HepG2 (cell line): Measurements from ENCODE around the gene DNAJC21. TPM values are rescaled to one million over a fixed set of nuclear protein-coding genes. Genes with fewer than 3 reads are reported as not detected.
A peak's percentile ranks its signal among the peaks of the same experiment; 100 is the strongest.

Experiments used
- DMTF1 ChIP-seq: sonication (generic); formaldehyde crosslinking; IDR thresholded peaks from 2 replicates; pipeline ENCODE4 v1.4.0; 2020; ENCODE audit warnings: mild to moderate bottlenecking, missing genetic modification reagents
- EED ChIP-seq: sonication (generic); formaldehyde crosslinking; IDR thresholded peaks from 2 replicates; pipeline ENCODE4 v1.5.0; 2020; ENCODE audit warnings: mild to moderate bottlenecking, missing genetic modification reagents
- KDM5B ChIP-seq: sonication (generic); formaldehyde crosslinking; IDR thresholded peaks from 2 replicates; pipeline ENCODE4 v1.4.0; 2020; ENCODE audit warnings: missing genetic modification reagents, mild to moderate bottlenecking, borderline replicate concordance
- LCORL ChIP-seq, 2 experiments: fragments of 450-650 bp in 1 of 2; sonication (generic) in 1 of 2; formaldehyde crosslinking in 1 of 2; IDR thresholded peaks; 2 replicates each; pipeline versions ENCODE4 v1.5.0 to v1.6.1; 2017 to 2020; ENCODE audit warnings: antibody characterized with exemption in 1 of 2, missing genetic modification reagents in 1 of 2
- MIER3 ChIP-seq: IDR thresholded peaks from 2 replicates; pipeline ENCODE4 v1.6.1; 2016; ENCODE audit warnings: missing compliant biosample characterization, borderline replicate concordance
- NR2F2 ChIP-seq: IDR thresholded peaks from 2 replicates; pipeline ENCODE4 v1.6.1; 2012; ENCODE audit warnings: low read depth, inconsistent platforms, borderline replicate concordance
- PHF8 ChIP-seq: sonication (generic); formaldehyde crosslinking; IDR thresholded peaks from 2 replicates; pipeline ENCODE4 v1.5.0; 2020; ENCODE audit warnings: missing genetic modification reagents
- ZFP91 ChIP-seq: sonication (generic); formaldehyde crosslinking; IDR thresholded peaks from 2 replicates; pipeline ENCODE4 v1.9.0; 2022; ENCODE audit warnings: missing genetic modification reagents, mild to moderate bottlenecking, borderline replicate concordance
- ZNF12 ChIP-seq: sonication (generic); formaldehyde crosslinking; IDR thresholded peaks from 2 replicates; pipeline ENCODE4 v1.5.0; 2020; ENCODE audit warnings: missing genetic modification reagents
- ZNF44 ChIP-seq: sonication (generic); formaldehyde crosslinking; IDR thresholded peaks from 2 replicates; pipeline ENCODE4 v1.5.1; 2020; ENCODE audit warnings: mild to moderate bottlenecking, missing genetic modification reagents
- ZNF441 ChIP-seq: sonication (generic); formaldehyde crosslinking; IDR thresholded peaks from 2 replicates; pipeline ENCODE4 v1.7.0; 2021; ENCODE audit warnings: missing genetic modification reagents, borderline replicate concordance
- ZNF678 ChIP-seq: sonication (generic); formaldehyde crosslinking; IDR thresholded peaks from 2 replicates; pipeline ENCODE4 v1.4.0; 2020; ENCODE audit warnings: mild to moderate bottlenecking, missing genetic modification reagents
- polyA plus RNA-seq, 8 experiments: library from polyadenylated mRNA; depleted of rRNA in 3 of 8; stranded (reverse) in 7 of 8; unstranded in 1 of 8; fragments of >200 nt; fragmentation: Illumina TruSeq in 4 of 8; extraction: Trizol in 4 of 8; gene quantifications; 2 replicates each; pipeline versions ENCODE4 v1.2.1 to v1.2.3, GENCODE V29; 2011 to 2016; ENCODE audit warnings: low read depth in 4 of 8, missing spikeins in 1 of 8, mixed read lengths in 1 of 8; ENCODE audit not compliant: insufficient read depth in 1 of 8
- total RNA-seq, 5 experiments: library from RNA; depleted of rRNA; stranded (reverse); fragments of >200 nt; fragmentation: Illumina TruSeq; extraction: Trizol; gene quantifications; 2 replicates each; pipeline ENCODE4 v1.2.3, GENCODE V29; 2016; ENCODE audit warnings: low read depth in 1 of 5
- TF ChIP-seq, protein P1 (sequence below): sonication (generic); formaldehyde crosslinking; IDR thresholded peaks from 2 replicates; pipeline ENCODE4 v1.4.0; 2020; ENCODE audit warnings: missing genetic modification reagents
- TF ChIP-seq, protein P2 (sequence below): sonication (generic); formaldehyde crosslinking; IDR thresholded peaks from 2 replicates; pipeline ENCODE4 v1.5.1; 2020; ENCODE audit warnings: mild to moderate bottlenecking, missing genetic modification reagents, moderate library complexity
- TF ChIP-seq, protein P3 (sequence below): sonication (generic); formaldehyde crosslinking; IDR thresholded peaks from 2 replicates; pipeline ENCODE4 v1.4.0; 2020; ENCODE audit warnings: missing genetic modification reagents, mild to moderate bottlenecking, borderline replicate concordance
- TF ChIP-seq, protein P4 (sequence below): sonication (generic); formaldehyde crosslinking; IDR thresholded peaks from 2 replicates; pipeline ENCODE4 v1.8.0; 2022; ENCODE audit warnings: mild to moderate bottlenecking, missing genetic modification reagents, moderate library complexity

Gene DNAJC21
- total and polyA plus RNA-seq, 2 of the 13 experiments (the other 11 are each of a cell fraction or from before 2014, with no cell fraction given): 10.9 to 41.6 TPM

DNA sequence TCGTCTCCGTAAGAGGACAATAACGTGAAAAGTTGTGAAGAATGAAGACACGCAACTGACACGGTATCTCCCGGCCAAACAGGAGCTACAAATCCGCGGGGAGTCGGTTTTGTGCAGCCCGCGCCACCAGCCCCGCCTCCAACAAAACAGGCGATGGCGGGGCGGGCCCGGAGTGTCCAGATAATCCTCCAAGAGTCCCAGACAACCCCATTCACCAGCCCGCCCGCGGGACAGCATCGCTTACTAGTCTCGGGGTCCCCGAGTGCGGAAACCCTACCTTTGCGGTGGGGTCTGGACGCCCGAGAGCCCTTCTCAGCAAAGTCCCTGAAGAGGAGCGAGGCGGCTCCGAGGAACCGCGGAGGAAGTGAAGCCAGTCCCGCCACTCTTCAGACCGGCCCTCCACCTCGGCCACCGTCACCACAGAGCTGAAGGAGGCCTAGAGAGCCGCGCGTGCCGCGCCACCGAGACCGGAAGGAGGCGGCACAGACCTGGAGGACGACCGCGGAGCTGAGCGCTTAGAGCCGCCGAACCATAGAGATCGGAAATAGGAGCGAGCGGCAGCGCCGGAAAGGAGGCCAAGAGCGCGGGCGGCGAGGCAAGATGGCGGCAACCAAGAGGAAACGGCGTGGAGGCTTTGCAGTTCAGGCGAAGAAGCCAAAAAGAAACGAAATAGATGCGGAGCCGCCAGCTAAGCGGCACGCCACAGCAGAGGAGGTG, 14.1 kb upstream of the DNAJC21 start, which contains the start of the genes BRIX1 and RAD1 (continued):
- peak; percentile 94 for TF ChIP-seq PHF8
- TF ChIP-seq, protein P1, sequence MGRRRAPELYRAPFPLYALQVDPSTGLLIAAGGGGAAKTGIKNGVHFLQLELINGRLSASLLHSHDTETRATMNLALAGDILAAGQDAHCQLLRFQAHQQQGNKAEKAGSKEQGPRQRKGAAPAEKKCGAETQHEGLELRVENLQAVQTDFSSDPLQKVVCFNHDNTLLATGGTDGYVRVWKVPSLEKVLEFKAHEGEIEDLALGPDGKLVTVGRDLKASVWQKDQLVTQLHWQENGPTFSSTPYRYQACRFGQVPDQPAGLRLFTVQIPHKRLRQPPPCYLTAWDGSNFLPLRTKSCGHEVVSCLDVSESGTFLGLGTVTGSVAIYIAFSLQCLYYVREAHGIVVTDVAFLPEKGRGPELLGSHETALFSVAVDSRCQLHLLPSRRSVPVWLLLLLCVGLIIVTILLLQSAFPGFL: no peak
- TF ChIP-seq, protein P2, sequence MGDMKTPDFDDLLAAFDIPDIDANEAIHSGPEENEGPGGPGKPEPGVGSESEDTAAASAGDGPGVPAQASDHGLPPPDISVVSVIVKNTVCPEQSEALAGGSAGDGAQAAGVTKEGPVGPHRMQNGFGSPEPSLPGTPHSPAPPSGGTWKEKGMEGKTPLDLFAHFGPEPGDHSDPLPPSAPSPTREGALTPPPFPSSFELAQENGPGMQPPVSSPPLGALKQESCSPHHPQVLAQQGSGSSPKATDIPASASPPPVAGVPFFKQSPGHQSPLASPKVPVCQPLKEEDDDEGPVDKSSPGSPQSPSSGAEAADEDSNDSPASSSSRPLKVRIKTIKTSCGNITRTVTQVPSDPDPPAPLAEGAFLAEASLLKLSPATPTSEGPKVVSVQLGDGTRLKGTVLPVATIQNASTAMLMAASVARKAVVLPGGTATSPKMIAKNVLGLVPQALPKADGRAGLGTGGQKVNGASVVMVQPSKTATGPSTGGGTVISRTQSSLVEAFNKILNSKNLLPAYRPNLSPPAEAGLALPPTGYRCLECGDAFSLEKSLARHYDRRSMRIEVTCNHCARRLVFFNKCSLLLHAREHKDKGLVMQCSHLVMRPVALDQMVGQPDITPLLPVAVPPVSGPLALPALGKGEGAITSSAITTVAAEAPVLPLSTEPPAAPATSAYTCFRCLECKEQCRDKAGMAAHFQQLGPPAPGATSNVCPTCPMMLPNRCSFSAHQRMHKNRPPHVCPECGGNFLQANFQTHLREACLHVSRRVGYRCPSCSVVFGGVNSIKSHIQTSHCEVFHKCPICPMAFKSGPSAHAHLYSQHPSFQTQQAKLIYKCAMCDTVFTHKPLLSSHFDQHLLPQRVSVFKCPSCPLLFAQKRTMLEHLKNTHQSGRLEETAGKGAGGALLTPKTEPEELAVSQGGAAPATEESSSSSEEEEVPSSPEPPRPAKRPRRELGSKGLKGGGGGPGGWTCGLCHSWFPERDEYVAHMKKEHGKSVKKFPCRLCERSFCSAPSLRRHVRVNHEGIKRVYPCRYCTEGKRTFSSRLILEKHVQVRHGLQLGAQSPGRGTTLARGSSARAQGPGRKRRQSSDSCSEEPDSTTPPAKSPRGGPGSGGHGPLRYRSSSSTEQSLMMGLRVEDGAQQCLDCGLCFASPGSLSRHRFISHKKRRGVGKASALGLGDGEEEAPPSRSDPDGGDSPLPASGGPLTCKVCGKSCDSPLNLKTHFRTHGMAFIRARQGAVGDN (CRISPR knock-in tag): peak; percentile 88
- no peak; the same call in 1 of the 2 replicates for TF ChIP-seq NR2F2
- peak; percentile 58; the same call in 1 of the 2 replicates for TF ChIP-seq MIER3 (CRISPR knock-in tag)
- TF ChIP-seq, protein P3, sequence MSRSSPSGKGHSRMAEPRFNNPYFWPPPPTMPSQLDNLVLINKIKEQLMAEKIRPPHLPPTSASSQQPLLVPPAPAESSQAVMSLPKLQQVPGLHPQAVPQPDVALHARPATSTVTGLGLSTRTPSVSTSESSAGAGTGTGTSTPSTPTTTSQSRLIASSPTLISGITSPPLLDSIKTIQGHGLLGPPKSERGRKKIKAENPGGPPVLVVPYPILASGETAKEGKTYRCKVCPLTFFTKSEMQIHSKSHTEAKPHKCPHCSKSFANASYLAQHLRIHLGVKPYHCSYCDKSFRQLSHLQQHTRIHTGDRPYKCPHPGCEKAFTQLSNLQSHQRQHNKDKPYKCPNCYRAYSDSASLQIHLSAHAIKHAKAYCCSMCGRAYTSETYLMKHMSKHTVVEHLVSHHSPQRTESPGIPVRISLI (CRISPR knock-in tag): 0 out of 2 replicates have a peak, but pooled peaks have one; percentile 22
- TF ChIP-seq ZNF441 (CRISPR knock-in tag): no peak
- TF ChIP-seq DMTF1: peak; percentile 62; the same call in 1 of the 2 replicates
- TF ChIP-seq EED: peak; percentile 82; the same call in 1 of the 2 replicates
- TF ChIP-seq, protein P4, sequence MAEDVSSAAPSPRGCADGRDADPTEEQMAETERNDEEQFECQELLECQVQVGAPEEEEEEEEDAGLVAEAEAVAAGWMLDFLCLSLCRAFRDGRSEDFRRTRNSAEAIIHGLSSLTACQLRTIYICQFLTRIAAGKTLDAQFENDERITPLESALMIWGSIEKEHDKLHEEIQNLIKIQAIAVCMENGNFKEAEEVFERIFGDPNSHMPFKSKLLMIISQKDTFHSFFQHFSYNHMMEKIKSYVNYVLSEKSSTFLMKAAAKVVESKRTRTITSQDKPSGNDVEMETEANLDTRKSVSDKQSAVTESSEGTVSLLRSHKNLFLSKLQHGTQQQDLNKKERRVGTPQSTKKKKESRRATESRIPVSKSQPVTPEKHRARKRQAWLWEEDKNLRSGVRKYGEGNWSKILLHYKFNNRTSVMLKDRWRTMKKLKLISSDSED (CRISPR knock-in tag): no peak
- TF ChIP-seq ZNF678 (CRISPR knock-in tag): 0 out of 2 replicates have a peak, but pooled peaks have one; percentile 33
- TF ChIP-seq ZNF44 (CRISPR knock-in tag): no peak
- TF ChIP-seq LCORL (IDR thresholded peaks at IDR 0.05): no peak
- peak; percentile 80; the same call in 1 of the 2 replicates for TF ChIP-seq LCORL (CRISPR knock-in tag; IDR thresholded peaks at IDR 0.05)
- peak; percentile 86; the same call in 1 of the 2 replicates for TF ChIP-seq ZFP91 (CRISPR knock-in tag)
- no peak for TF ChIP-seq ZNF12 (CRISPR knock-in tag)
- TF ChIP-seq KDM5B (CRISPR knock-in tag): peak; percentile 66; the same call in 1 of the 2 replicates
